ENCODE results near the gene SPG7.

SPG7 gene

DNA sequence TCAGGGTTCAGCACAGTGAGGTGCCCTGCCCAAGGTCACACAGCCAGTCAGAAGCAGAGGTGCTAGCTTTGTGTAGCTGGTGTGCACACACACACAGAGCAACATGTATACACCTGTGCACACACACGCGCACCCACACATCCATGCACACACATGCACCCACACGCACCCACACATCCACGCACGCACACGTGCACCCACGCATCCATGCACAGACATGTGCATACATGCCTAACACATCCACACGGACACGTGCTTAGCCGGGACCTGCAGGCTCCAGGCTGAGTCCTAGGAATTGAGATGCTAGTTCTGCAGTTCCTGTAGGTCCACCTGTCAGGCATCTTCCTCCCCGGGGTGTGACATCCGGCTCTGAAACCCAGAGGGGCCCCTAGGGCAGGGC lies 92.2 kb downstream of the SPG7 start:
- no peak for DNase-seq (ENCODE audit: low spot score)

DNA sequence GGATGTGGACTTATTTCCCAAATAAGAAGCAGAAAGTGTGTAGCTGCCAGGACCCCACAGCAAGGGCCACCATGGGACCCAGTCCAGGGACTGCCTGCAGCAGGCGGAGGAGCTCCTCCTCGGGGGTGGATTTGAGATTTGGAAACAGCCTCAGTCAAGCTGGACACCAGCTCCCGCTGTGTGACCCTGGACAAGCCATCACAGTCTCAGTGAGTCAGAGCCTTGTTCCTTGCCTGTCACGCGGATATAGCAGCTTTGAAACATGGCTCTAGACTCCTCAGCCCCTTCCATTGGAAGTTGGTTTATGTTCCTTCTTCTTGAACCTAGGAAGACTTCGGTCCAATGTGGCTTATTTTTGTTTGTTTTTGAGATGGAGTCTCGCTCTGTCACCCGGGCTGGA lies 92.8 kb downstream of the SPG7 start:
- DNase-seq (ENCODE audit: low spot score), result no peak

DNA sequence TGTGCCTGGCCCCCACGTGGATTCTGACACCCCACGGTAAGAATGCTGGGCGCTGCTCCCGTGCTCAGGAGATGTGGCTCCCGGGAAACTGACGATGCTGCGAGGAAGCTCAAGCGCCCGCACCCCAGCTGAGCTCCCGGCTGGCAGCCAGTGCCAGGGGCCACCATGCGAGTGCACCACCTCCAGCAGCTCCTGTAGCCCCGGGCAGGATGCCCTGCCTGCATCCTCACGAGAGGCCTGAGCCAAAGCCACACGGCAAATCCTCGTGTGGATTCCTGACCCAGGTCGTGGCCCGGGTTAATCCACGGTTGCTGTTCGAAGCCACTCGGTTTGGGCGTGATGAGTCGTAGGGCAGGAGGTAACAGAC lies 93.7 kb downstream of the SPG7 start:
- DNase-seq (ENCODE audit: low spot score), result no peak

DNA sequence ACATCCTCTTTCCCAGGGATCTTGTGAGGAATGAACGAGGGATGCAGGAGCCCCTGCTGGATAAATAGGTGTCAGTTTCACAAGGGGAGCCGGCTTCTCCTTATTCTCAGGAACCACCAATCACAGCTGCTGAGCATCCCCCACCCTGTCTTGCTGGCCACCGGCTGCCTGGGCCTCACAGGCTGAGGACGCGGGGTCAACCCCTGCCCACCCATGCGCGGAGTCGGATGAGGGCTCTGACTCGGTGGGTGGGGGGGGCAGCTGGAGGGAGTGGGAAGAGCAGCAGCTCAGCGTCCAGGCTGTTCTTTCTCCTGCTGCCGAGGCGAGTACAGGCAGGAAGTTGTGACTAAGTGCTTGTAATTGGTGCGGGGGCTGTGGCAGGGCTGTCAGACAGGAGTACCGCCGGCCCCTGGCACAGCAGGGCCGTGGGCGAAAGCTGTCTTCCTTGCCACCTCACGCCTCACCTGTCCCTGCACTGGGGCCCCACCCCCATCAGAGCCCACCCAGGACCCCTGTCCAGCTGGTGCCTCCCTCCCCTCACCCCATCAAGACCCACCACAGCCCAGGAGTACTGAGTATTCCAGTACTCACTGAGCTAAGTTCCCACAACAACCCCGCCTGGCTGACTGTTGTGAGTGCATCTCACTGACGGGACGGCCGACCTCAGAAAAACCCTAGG lies 94.2 kb downstream of the SPG7 start:
- peak; percentile 29 for DNase-seq (ENCODE audit: low spot score)

DNA sequence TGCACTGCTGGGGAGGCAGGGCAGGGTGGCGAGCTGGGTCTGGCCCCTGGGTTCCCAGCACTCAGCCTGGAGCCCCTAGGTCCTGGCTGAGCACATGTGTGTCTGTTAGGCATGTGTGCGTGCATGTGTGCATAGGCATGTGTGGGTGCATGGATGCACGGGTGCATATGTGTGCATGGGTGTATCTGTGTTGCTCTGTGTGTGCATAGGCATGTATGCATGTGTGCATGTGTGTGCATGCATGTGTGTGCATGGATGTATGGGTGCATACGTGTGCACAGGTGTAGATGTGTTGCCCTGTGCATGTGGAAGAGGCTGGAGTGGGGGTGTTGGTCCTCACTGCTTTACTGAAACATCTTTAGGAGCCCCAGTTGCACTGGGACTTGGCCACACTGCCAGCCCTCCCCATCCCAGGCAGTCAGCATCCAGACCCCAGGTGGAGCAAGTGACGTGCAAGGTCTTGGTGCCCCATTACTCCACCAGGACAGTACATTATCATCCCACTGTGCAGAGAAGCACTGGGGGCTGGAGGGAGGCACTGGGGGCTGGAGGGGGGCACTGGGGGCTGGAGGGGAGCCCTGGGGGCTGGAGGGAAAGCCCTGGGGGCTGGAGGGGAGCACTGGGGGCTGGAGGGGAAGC lies 94.9 kb downstream of the SPG7 start:
- DNase-seq (ENCODE audit: low spot score), result no peak

DNA sequence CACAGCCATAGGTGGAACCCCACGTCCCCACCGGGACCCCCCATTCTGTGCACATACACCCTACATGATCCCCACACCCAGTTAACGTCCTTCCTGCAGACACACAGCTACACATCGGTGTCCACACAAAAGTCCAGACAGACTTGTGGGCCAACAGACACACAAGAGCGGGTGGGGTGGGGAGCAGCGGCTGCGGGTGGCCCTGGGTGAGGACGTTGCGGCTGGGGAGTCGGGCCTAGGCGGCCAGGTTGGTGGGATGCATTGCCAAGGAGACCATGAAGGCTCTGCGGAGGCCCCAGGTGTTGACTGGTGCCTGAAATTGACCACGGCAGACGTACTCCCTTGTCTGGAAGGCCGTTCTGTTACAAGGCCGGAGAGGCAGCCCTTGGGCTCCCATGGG lies 96.6 kb downstream of the SPG7 start:
- no peak for DNase-seq (ENCODE audit: low spot score)

DNA sequence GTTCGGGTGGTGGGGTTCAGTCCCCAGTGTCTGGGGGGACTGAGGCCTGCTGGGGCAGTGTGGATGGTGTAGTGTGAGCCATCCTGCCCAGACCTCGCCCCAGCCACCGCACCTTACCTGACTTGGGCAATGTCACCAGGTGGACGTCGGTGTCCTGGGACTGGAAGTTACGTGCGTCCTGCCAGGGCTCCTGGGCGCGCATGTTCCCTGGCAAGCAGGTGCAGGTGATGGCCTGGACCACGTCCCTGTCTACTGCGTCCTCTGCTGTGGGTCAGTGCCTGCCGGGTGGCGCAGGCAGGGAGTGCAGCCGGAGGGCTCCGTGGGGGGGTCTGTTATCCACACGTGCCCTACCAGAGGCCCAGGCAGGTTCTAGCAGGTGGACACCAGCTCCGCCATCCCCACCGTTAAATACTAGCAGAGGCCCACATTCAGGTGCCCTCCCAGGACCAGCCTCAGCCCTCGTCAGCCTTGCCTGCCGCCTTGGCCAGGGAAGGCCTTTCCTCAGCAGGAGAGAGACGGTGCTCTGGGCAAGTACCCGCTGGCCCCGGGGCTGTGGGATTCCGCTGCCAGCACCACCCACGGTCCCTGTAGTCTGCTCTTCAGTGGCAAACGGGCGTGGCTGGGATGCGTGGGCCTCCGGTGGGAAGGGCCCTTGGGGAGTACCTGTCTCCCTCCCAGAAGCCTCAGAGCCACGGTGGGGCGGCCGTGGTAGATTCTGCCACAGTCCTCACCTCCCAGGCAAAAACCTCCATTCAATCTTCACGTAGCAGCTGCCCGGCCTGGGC lies 97.2 kb downstream of the SPG7 start:
- DNase-seq (ENCODE audit: low spot score), result no peak

DNA sequence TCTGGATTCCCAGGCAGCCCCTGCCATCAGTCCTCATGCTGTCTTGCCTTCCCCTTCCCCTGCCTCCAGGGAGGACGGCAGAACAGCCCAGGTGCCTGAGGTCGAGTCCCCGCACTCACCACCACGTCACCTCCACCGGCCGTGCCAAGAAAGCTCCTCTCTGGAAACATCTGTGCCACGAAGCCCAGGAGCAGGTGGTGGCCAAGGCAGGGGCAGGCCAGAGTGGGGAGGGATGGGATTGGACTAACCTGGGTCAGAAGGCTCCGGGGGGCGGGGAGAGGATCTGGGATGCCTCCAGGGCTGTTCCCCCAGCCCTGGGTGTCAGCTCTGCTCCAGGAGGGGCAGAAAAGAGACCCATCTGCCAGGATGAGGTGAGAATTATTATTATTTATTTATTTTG lies 97.8 kb downstream of the SPG7 start:
- no peak for DNase-seq (ENCODE audit: low spot score)
